CMK (cell line): ENCODE data around the gene IL1A.

Experiments used
- DNase-seq: peaks from one replicate; pipeline ENCODE4 v3.0.0-alpha.2; 2010; ENCODE audit warnings: low read depth

Gene IL1A

GRCh38 chr2:112792419-112792818, 8.1 kb upstream of the IL1A start:
- no peak for DNase-seq

- DNase-seq, result no peak
Measured at GRCh38 chr2:112791693-112792230, 7.5 kb upstream of the IL1A start.

- no peak for DNase-seq
Measured at GRCh38 chr2:112791019-112791418, 6.7 kb upstream of the IL1A start.

GRCh38 chr2:112790305-112790704, 6.0 kb upstream of the IL1A start:
- DNase-seq, result no peak

GRCh38 chr2:112789186-112789585, 4.9 kb upstream of the IL1A start:
- DNase-seq, result no peak

GRCh38 chr2:112788653-112789052, 4.4 kb upstream of the IL1A start:
- DNase-seq, result no peak

- DNase-seq, result no peak
Measured at GRCh38 chr2:112787729-112788393, 3.6 kb upstream of the IL1A start.

GRCh38 chr2:112787294-112787693, 3.0 kb upstream of the IL1A start:
- no peak for DNase-seq

- DNase-seq, result no peak
Measured at GRCh38 chr2:112783187-112783714, 1.0 kb downstream of the IL1A start.

GRCh38 chr2:112782234-112782799, 2.0 kb downstream of the IL1A start:
- no peak for DNase-seq

GRCh38 chr2:112779598-112779997, 4.7 kb downstream of the IL1A start:
- DNase-seq, result no peak

- DNase-seq, result no peak
Measured at GRCh38 chr2:112777036-112777435, 7.3 kb downstream of the IL1A start.

GRCh38 chr2:112776113-112776512, 8.2 kb downstream of the IL1A start:
- no peak for DNase-seq

GRCh38 chr2:112774536-112775285, 9.6 kb downstream of the IL1A start:
- no peak for DNase-seq

- DNase-seq, result no peak
Measured at GRCh38 chr2:112773556-112773955, 10.7 kb downstream of the IL1A start.

- no peak for DNase-seq
Measured at GRCh38 chr2:112772911-112773475, 11.3 kb downstream of the IL1A start.

GRCh38 chr2:112772322-112772721, 12.0 kb downstream of the IL1A start:
- DNase-seq, result no peak

- no peak for DNase-seq
Measured at GRCh38 chr2:112768432-112768831, 15.9 kb downstream of the IL1A start.

GRCh38 chr2:112767693-112768330, 16.5 kb downstream of the IL1A start:
- DNase-seq, result no peak

GRCh38 chr2:112765251-112765650, 19.0 kb downstream of the IL1A start:
- no peak for DNase-seq

- peak; percentile 93 for DNase-seq
Measured at GRCh38 chr2:112764071-112765044, 19.9 kb downstream of the IL1A start, which contains the start of gene CKAP2L. TSS of gene CKAP2L (minus strand) at chr2:112764609. CDS start at chr2:112764598, 11 bp downstream.
